Measurements from ENCODE around the gene TEX264.

The TEX264 gene

GRCh38 chr3:51712963-51713362 is 41.9 kb downstream of the TEX264 start:
- TF ChIP-seq CTCF (IDR thresholded peaks at IDR 0.05; ENCODE audit: low read length, missing control alignments): no peak
- H3K4me3 ChIP-seq (replicated peaks; ENCODE audit: low read depth, low read length): no peak overlapping the region
- DNase-seq (ENCODE audit: low read depth): no peak

GRCh38 chr3:51715231-51715976 is 44.4 kb downstream of the TEX264 start:
- no peak overlapping the region for H3K4me3 ChIP-seq (replicated peaks; ENCODE audit: low read depth, low read length)
- no peak for DNase-seq (ENCODE audit: low read depth)
- no peak for TF ChIP-seq CTCF (IDR thresholded peaks at IDR 0.05; ENCODE audit: low read length, missing control alignments)

GRCh38 chr3:51715977-51716294 is 44.9 kb downstream of the TEX264 start:
- no peak overlapping the region for H3K4me3 ChIP-seq (replicated peaks; ENCODE audit: low read depth, low read length)
- DNase-seq (ENCODE audit: low read depth): no peak
- TF ChIP-seq CTCF (IDR thresholded peaks at IDR 0.05; ENCODE audit: low read length, missing control alignments): no peak

- H3K4me3 ChIP-seq (replicated peaks; ENCODE audit: low read depth, low read length): no peak overlapping the region
- TF ChIP-seq CTCF (IDR thresholded peaks at IDR 0.05; ENCODE audit: low read length, missing control alignments): no peak
- DNase-seq (ENCODE audit: low read depth): no peak
Measured at GRCh38 chr3:51716805-51717204, 45.8 kb downstream of the TEX264 start.

GRCh38 chr3:51717446-51717845 is 46.4 kb downstream of the TEX264 start:
- no peak for TF ChIP-seq CTCF (IDR thresholded peaks at IDR 0.05; ENCODE audit: low read length, missing control alignments)
- H3K4me3 ChIP-seq (replicated peaks; ENCODE audit: low read depth, low read length): no peak overlapping the region
- DNase-seq (ENCODE audit: low read depth): no peak

- no peak overlapping the region for H3K4me3 ChIP-seq (replicated peaks; ENCODE audit: low read depth, low read length)
- no peak for TF ChIP-seq CTCF (IDR thresholded peaks at IDR 0.05; ENCODE audit: low read length, missing control alignments)
- no peak for DNase-seq (ENCODE audit: low read depth)
Measured at GRCh38 chr3:51717947-51718346, 46.9 kb downstream of the TEX264 start.

Measured in fibroblast of pulmonary artery (primary cell).